MCF 10A (cell line): Measurements from ENCODE around the gene KLHL22. TPM values are rescaled to one million over a fixed set of nuclear protein-coding genes. Genes with fewer than 3 reads are reported as not detected.

ENCODE experiments used
- BruUV-seq: library from RNA; stranded (reverse); fragments of 400-500 nt; replicated peaks from 2 replicates; lab custom pipeline; 2021; lab: Mats Ljungman, UMichigan
- CTCF ChIA-PET: fragments of 300-600 bp; sonication (Branson Sonifier 250); formaldehyde crosslinking; extraction: SDS; loops from one replicate; lab custom pipeline; 2021; ENCODE audit warnings: antibody characterized with exemption, inconsistent platforms; lab: Yijun Ruan, JAX
- POLR2A ChIA-PET: fragments of 300-600, 350-650 bp; sonication (Branson Sonifier 250); formaldehyde crosslinking; extraction: SDS; loops from one replicate; lab custom pipeline; 2020; ENCODE audit warnings: antibody characterized with exemption, inconsistent platforms; lab: Yijun Ruan, JAX
- DNase-seq: peaks from one replicate; pipeline ENCODE4 v3.0.0-alpha.2; 2018; ENCODE audit not compliant: unreplicated experiment
- H3K27ac Mint-ChIP-seq: one replicate; pipeline ENCODE4 v1.8.0; 2022; ENCODE audit warnings: mild to moderate bottlenecking, low read depth, mixed read lengths; ENCODE audit not compliant: unreplicated experiment
- H3K27me3 Mint-ChIP-seq: one replicate; pipeline ENCODE4 v1.8.0; 2022; ENCODE audit warnings: mixed read lengths; ENCODE audit not compliant: insufficient read depth, unreplicated experiment
- H3K36me3 Mint-ChIP-seq: one replicate; pipeline ENCODE4 v1.8.0; 2022; ENCODE audit warnings: mild to moderate bottlenecking, moderate library complexity, mixed read lengths; ENCODE audit not compliant: insufficient read depth, unreplicated experiment
- H3K4me1 Mint-ChIP-seq: one replicate; pipeline ENCODE4 v1.8.0; 2022; ENCODE audit warnings: mixed read lengths; ENCODE audit not compliant: insufficient read depth, unreplicated experiment
- H3K4me3 Mint-ChIP-seq: one replicate; pipeline ENCODE4 v1.8.0; 2022; ENCODE audit warnings: mild to moderate bottlenecking, moderate library complexity, mixed read lengths; ENCODE audit not compliant: unreplicated experiment
- H3K9me3 Mint-ChIP-seq: one replicate; pipeline ENCODE4 v1.8.0; 2022; ENCODE audit warnings: mixed read lengths; ENCODE audit not compliant: unreplicated experiment
- CTCF ChIP-seq: fragments of 200-600 bp; IDR thresholded peaks from one replicate; pipeline ENCODE4 v1.8.0; 2022; ENCODE audit warnings: antibody characterized with exemption, mild to moderate bottlenecking; ENCODE audit not compliant: unreplicated experiment
- intact Hi-C: fragments of 100-400 bp; cut with micrococcal nuclease; formaldehyde crosslinking; loops from 2 replicates; pipeline ENCODE4 v1.14.1; 2022
- total RNA-seq: library from RNA; stranded (reverse); gene quantifications from 2 replicates; pipeline ENCODE4 v1.2.3, GENCODE V29; 2022

KLHL22 gene
- total RNA-seq, 1 experiment from 2014 or later, result 14.7 TPM

- POLR2A ChIA-PET, result interaction anchor here (1.1 to 16.3 kb wide), 5 partner anchors 9 to 1127 kb away, joined by 3 to 332 read pairs (median 4); partner anchors contain the start of gene SDF2L1
- BruUV-seq, result no TSS peak
Measured at GRCh38 chr22:20514658-20515406, 19.2 kb upstream of the KLHL22 start.

GRCh38 chr22:20511578-20512229 lies 16.1 kb upstream of the KLHL22 start:
- H3K36me3 Mint-ChIP-seq, result peaks cover 50% of the 10 kb centered on the region
- no peak overlapping the region for H3K4me3 Mint-ChIP-seq
- H3K27me3 Mint-ChIP-seq, result no peaks in the 10 kb centered on the region
- POLR2A ChIA-PET, result interaction anchor here (0.6 to 16.3 kb wide), 4 partner anchors 11 to 236 kb away, joined by 3 to 332 read pairs (median 8); no protein-coding TSS in a partner anchor
- TF ChIP-seq CTCF, result no peak
- CTCF ChIA-PET, result interaction anchor here (0.6 to 1.6 kb wide), 4 partner anchors 19 to 394 kb away, joined by 3 to 5 read pairs (median 4); no protein-coding TSS in a partner anchor
- no TSS peak for BruUV-seq
- H3K27ac Mint-ChIP-seq, result no peak overlapping the region
- no peaks in the 10 kb centered on the region for H3K9me3 Mint-ChIP-seq
- H3K4me1 Mint-ChIP-seq, result peaks cover 55% of the 10 kb centered on the region
- intact Hi-C loops, result no loop called here
- DNase-seq, result no peak

More at GRCh38 chr22:20514658-20515406, 19.2 kb upstream of the KLHL22 start:
- Mint-ChIP-seq H3K4me1 (peaks cover 44% of the 10 kb centered on the region), H3K9me3 (no peaks in the 10 kb centered on the region), H3K27ac (peak overlapping the region; percentile 80), H3K4me3 (peak overlapping the region; percentile 52), H3K36me3 (peaks cover 51% of the 10 kb centered on the region), H3K27me3 (no peaks in the 10 kb centered on the region)
- no peak for TF ChIP-seq CTCF
- intact Hi-C loops, result loop anchor here (2.0 kb wide), 1 partner anchor 16 kb away; no protein-coding TSS in a partner anchor
- DNase-seq, result peak; percentile 85
- CTCF ChIA-PET, result interaction anchor here (0.7 to 3.0 kb wide), 4 partner anchors 9 to 51 kb away, joined by 3 to 11 read pairs (median 6); no protein-coding TSS in a partner anchor

GRCh38 chr22:20510811-20511577 lies 15.4 kb upstream of the KLHL22 start:
- no TSS peak for BruUV-seq
- CTCF ChIA-PET, result interaction anchor here (1.5 kb wide), 1 partner anchor 21 kb away, joined by 5 read pairs; no protein-coding TSS in a partner anchor

More at GRCh38 chr22:20510811-20511577, 15.4 kb upstream of the KLHL22 start:
- POLR2A ChIA-PET, result interaction anchor here (0.6 to 16.3 kb wide), 4 partner anchors 9 to 236 kb away, joined by 3 to 332 read pairs (median 7); no protein-coding TSS in a partner anchor
- TF ChIP-seq CTCF, result no peak
- H3K4me3 Mint-ChIP-seq, result peak overlapping the region; percentile 90
- H3K27me3 Mint-ChIP-seq, result no peaks in the 10 kb centered on the region
- no peaks in the 10 kb centered on the region for H3K9me3 Mint-ChIP-seq
- no peak overlapping the region for H3K27ac Mint-ChIP-seq
- intact Hi-C loops, result no loop called here
- peaks cover 46% of the 10 kb centered on the region for H3K36me3 Mint-ChIP-seq
- DNase-seq, result peak; percentile 36
- H3K4me1 Mint-ChIP-seq, result peaks cover 55% of the 10 kb centered on the region
